ENCODE data around the gene SCLY. TPM values are rescaled to one million over a fixed set of nuclear protein-coding genes. Genes with fewer than 3 reads are reported as not detected.

The SCLY gene
- total and polyA plus RNA-seq, 2 experiments from 2014 or later = 12.7 to 21.1 TPM

DNA sequence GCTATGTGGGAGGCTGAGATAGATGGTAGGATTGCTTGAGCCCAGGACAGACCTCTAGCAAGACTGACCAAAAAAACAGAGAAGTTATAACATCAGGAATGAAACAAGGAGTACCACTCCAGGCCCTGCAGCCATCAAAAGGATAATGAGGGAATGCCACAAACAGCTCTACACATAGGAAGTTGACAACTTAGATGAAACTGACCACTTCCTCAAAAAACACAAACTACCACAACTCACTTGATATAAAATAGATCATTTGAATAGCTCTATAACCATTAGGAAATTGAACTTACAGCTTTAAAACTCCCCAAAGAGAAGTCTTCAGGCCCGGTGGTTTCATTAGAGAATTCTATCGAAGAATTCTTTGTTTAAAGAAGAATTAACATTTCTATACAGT lies 26.4 kb downstream of the SCLY start:
- Histone ChIP-seq H3K36me3 (replicated peaks; ENCODE audit: insufficient read depth, low read depth) (no peaks in the 10 kb centered on the region), H4K20me1 (ENCODE audit: insufficient read depth, poor library complexity, severe bottlenecking) (no peaks in the 10 kb centered on the region), H3K27me3 (no peaks in the 10 kb centered on the region), H3K27ac (no peak overlapping the region), H3K9me2 (replicated peaks; ENCODE audit: insufficient read depth) (no peaks in the 10 kb centered on the region), H3K9me3 (ENCODE audit: low read depth) (no peaks in the 10 kb centered on the region), H3K4me3 (no peak overlapping the region), H3K4me2 (no peak overlapping the region), H3K79me2 (no peaks in the 10 kb centered on the region), H2AFZ (no peak overlapping the region), H3K4me1 (ENCODE audit: insufficient read depth) (no peaks in the 10 kb centered on the region)
- no peak for DNase-seq (ENCODE audit: low spot score)
- TF ChIP-seq EZH2phosphoT487 (IDR thresholded peaks at IDR 0.05; ENCODE audit: low read depth, severe bottlenecking, unreplicated experiment) (no peak), CTCF (IDR thresholded peaks at IDR 0.05; ENCODE audit: poor library complexity) (no peak), EZH2 (IDR thresholded peaks at IDR 0.05; ENCODE audit: borderline replicate concordance) (no peak)
- 98% methylated on average over 2 of the region's 2 CpGs for WGBS (ENCODE audit: low lambda C conversion rate, missing lambda C conversion rate)

- H3K27ac ChIP-seq = no peak overlapping the region
- H3K9me2 ChIP-seq (replicated peaks; ENCODE audit: insufficient read depth) = no peaks in the 10 kb centered on the region
- no peaks in the 10 kb centered on the region for H3K36me3 ChIP-seq (replicated peaks; ENCODE audit: insufficient read depth, low read depth)
- H3K4me2 ChIP-seq = no peak overlapping the region
- no peaks in the 10 kb centered on the region for H3K4me1 ChIP-seq (ENCODE audit: insufficient read depth)
- H2AFZ ChIP-seq = no peak overlapping the region
- no peaks in the 10 kb centered on the region for H3K9me3 ChIP-seq (ENCODE audit: low read depth)
- 94% methylated on average over 4 of the region's 4 CpGs for WGBS (ENCODE audit: low lambda C conversion rate, missing lambda C conversion rate)
- no peak overlapping the region for H3K4me3 ChIP-seq
- no peaks in the 10 kb centered on the region for H3K27me3 ChIP-seq
- H3K79me2 ChIP-seq = no peaks in the 10 kb centered on the region
- DNase-seq (ENCODE audit: low spot score) = no peak
- no peak for TF ChIP-seq CTCF (IDR thresholded peaks at IDR 0.05; ENCODE audit: poor library complexity)
- no peak for TF ChIP-seq EZH2 (IDR thresholded peaks at IDR 0.05; ENCODE audit: borderline replicate concordance)
- no peak for TF ChIP-seq EZH2phosphoT487 (IDR thresholded peaks at IDR 0.05; ENCODE audit: low read depth, severe bottlenecking, unreplicated experiment)
- H4K20me1 ChIP-seq (ENCODE audit: insufficient read depth, poor library complexity, severe bottlenecking) = no peaks in the 10 kb centered on the region
Observed at GRCh38 chr2:238090887-238091286, 30.1 kb downstream of the SCLY start.

DNA sequence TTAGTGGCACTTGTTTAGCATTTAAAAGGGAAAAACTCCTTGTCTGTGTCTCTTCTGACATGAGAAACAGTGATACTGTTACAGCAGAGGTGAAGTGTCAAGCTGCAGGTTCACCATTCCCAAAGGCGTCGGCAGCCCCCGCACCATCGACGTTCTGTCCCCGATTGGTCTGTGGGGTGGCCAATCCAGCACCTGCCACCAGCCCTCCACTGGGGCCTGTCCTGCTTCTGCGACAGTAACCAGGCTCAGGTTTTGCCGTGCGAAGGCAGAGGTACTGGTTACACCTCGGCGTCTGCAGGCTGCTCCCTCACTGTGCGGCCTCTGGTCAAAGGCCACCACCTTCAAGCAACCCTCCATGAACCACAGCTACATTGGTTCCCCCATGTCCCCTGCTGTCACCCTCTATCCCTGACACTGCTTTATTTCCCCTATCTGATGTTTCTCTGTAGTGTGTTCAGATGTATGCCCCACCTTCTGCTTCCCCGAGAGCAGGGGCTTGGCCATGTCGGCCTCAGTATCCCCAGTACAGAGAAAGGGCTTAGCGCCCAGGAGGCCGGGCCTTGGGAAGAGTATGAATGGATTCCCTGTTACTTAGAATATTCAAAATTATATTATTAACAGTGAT lies 30.7 kb downstream of the SCLY start:
- H3K9me2 ChIP-seq (replicated peaks; ENCODE audit: insufficient read depth) = no peaks in the 10 kb centered on the region
- no peak overlapping the region for H3K4me2 ChIP-seq
- H3K4me1 ChIP-seq (ENCODE audit: insufficient read depth) = no peaks in the 10 kb centered on the region
- H4K20me1 ChIP-seq (ENCODE audit: insufficient read depth, poor library complexity, severe bottlenecking) = no peaks in the 10 kb centered on the region
- no peak overlapping the region for H3K4me3 ChIP-seq
- no peaks in the 10 kb centered on the region for H3K9me3 ChIP-seq (ENCODE audit: low read depth)
- no peak overlapping the region for H2AFZ ChIP-seq
- no peaks in the 10 kb centered on the region for H3K79me2 ChIP-seq
- H3K27ac ChIP-seq = no peak overlapping the region
- TF ChIP-seq EZH2 (IDR thresholded peaks at IDR 0.05; ENCODE audit: borderline replicate concordance) (no peak), EZH2phosphoT487 (IDR thresholded peaks at IDR 0.05; ENCODE audit: low read depth, severe bottlenecking, unreplicated experiment) (no peak), CTCF (IDR thresholded peaks at IDR 0.05; ENCODE audit: poor library complexity) (no peak)
- no peaks in the 10 kb centered on the region for H3K36me3 ChIP-seq (replicated peaks; ENCODE audit: insufficient read depth, low read depth)
- no peak for DNase-seq (ENCODE audit: low spot score)
- 95% methylated on average over 16 of the region's 16 CpGs for WGBS (ENCODE audit: low lambda C conversion rate, missing lambda C conversion rate)
- no peaks in the 10 kb centered on the region for H3K27me3 ChIP-seq

Data from hepatocyte (in vitro differentiated cells).